Kidney epithelial cell (primary cell): ENCODE data around the gene LYPLA2. TPM values are rescaled to one million over a fixed set of nuclear protein-coding genes. Genes with fewer than 3 reads are reported as not detected.

Source experiments
- DNase-seq: peaks from one replicate; pipeline ENCODE4 v3.0.0-alpha.2; 2010; ENCODE audit warnings: low read depth
- H3K27me3 ChIP-seq: 2 replicates; pipeline ENCODE4 v1.6.0; 2011; ENCODE audit warnings: low read length; ENCODE audit not compliant: control insufficient read depth, insufficient read depth
- H3K36me3 ChIP-seq: 2 replicates; pipeline ENCODE4 v1.5.1; 2011; ENCODE audit warnings: low read length; ENCODE audit not compliant: control insufficient read depth, insufficient read depth
- H3K4me3 ChIP-seq: 2 replicates; pipeline ENCODE4 v1.5.1; 2011; ENCODE audit warnings: low read depth, mild to moderate bottlenecking, control low read depth, low read length
- total RNA-seq: library from RNA; depleted of rRNA; stranded (reverse); fragments of >200 nt; gene quantifications from 2 replicates; pipeline ENCODE4 v1.2.3, GENCODE V29; 2015
- TF ChIP-seq, protein P1 (sequence below): IDR thresholded peaks from 2 replicates; pipeline ENCODE4 v1.5.1; 2011; ENCODE audit warnings: mild to moderate bottlenecking, moderate library complexity, low read length, control low read depth, inconsistent platforms; ENCODE audit not compliant: insufficient read depth, poor library complexity, severe bottlenecking

LYPLA2 gene
- total RNA-seq, 1 donor from 2014 or later: 163 TPM

GRCh38 chr1:23798662-23799142 is 7.8 kb downstream of the LYPLA2 start:
- no peak for DNase-seq
- TF ChIP-seq, protein P1, sequence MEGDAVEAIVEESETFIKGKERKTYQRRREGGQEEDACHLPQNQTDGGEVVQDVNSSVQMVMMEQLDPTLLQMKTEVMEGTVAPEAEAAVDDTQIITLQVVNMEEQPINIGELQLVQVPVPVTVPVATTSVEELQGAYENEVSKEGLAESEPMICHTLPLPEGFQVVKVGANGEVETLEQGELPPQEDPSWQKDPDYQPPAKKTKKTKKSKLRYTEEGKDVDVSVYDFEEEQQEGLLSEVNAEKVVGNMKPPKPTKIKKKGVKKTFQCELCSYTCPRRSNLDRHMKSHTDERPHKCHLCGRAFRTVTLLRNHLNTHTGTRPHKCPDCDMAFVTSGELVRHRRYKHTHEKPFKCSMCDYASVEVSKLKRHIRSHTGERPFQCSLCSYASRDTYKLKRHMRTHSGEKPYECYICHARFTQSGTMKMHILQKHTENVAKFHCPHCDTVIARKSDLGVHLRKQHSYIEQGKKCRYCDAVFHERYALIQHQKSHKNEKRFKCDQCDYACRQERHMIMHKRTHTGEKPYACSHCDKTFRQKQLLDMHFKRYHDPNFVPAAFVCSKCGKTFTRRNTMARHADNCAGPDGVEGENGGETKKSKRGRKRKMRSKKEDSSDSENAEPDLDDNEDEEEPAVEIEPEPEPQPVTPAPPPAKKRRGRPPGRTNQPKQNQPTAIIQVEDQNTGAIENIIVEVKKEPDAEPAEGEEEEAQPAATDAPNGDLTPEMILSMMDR: no peak
- Histone ChIP-seq H3K27me3 (no peaks in the 10 kb centered on the region), H3K36me3 (peaks cover 4% of the 10 kb centered on the region), H3K4me3 (no peak overlapping the region)

DNA sequence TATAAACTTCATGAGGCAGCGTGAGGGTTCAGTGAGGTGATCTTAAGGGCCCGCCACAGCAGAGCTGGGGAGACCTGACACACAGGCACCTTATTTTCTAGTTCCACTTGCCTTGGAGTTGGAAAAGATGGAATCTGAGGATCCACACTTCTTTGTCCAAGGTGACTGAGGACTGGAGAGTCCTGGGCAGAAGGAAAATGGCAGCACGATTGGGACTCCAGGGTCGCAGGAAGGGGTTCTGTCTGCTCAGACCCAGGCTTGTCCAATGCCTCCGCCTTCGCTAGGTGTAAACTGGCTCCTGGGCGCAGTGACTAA is 8.3 kb downstream of the LYPLA2 start:
- Histone ChIP-seq H3K27me3 (no peaks in the 10 kb centered on the region), H3K4me3 (peak overlapping the region; percentile 97), H3K36me3 (peaks cover 3% of the 10 kb centered on the region)
- TF ChIP-seq, protein P1: no peak
- DNase-seq: no peak

DNA sequence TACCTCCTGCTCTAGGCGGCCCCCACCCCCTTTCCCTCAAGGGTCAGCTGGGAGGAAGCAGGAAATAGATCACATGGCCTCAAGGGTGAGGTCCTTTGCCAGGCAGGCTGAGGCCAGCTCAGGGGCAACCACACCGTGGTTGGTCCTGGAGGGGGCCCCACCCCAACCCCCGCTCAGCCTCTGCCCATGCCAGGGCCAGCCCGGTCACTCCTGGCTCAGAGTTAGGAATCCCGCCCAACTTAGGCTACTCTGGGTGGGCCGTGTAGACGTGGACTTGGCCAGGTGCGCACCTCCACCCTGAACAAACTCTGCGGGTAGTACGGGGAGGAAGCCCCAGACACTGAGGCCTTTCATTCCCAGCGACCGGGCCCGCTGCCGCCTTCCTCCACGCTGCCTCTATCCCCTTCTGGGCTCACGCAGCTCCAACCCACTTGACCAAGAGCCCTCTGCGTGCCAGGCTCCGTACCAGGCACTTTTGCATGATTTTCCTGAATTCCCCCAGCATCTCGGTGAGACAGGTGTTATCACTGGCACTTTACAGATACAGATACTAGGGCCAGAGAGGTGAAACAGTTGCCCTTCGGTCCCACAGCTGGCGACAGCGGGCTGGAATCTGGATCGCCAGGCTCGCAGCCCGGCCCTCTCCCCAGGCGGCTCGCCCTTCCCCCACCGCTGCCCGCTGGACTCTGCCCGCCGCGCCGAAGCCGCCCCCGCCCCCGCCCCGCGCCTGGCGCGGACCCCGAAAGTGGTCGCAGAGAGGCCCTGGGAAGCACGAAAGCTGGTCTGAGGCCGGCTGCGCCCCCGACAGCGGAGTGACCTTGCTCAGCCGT is 8.8 kb downstream of the LYPLA2 start:
- Histone ChIP-seq H3K4me3 (peak overlapping the region; percentile 97), H3K27me3 (no peaks in the 10 kb centered on the region), H3K36me3 (peaks cover 3% of the 10 kb centered on the region)
- peak; percentile 86 for DNase-seq
- TF ChIP-seq, protein P1: no peak

DNA sequence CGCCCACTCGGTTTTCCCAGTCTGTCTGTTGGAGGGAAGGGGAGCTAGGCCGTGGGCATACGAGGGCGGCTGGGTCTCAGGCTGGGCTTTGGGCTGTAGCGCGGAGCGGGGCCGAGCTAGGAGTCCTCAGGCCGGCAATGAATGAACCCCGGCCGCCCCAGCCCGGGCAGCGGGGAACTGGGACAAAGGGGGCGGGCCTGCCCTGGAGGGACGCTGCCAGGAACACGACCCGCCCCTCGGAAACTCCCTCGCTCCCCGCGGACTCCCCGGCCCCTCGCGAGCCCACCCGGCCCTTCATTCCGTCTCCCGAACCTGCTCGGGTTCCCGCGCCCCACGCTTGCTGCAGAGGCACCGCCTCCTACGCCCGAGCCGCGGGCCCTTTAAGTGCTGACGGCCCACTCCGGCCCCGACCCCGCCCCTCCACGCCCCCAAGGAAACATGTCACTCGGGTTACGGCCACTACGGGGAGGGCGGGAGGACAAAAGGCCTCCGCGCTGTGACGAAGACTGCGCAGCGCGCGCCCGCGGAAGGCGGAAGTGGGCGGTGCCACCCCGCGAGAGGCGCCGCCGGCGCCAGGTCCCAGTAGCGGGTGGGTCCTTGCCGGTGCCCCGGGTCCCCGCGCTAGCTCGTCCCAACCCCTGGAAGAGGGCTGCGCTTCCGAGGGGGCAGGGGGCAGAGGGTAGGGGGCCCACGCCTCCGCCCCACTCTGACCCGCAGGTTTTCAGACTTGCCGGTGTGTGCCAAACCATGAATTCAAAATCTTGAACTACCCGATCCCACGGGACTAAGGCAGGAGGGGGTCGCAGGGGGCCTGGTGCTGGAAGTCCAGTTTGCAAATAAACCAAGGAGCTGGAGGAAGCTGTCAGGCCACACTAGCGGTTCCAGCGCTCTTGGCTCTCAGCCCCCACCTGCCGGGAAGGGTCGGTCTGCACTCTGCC is 9.7 kb downstream of the LYPLA2 start, which contains the start of gene GALE:
Gene GALE (minus strand): TSS at position 355 of the 938 bp plus-strand sequence. CDS start 1,747 bp downstream, outside the sequence.
- peak; percentile 74 for DNase-seq
- H3K27me3 ChIP-seq: no peaks in the 10 kb centered on the region
- TF ChIP-seq, protein P1: peak; percentile 11
- peak within 1 kb of the TSS; percentile 97 for H3K4me3 ChIP-seq
- peaks cover 2% of the 10 kb centered on the region for H3K36me3 ChIP-seq

GRCh38 chr1:23801338-23801748 is 10.4 kb downstream of the LYPLA2 start:
- DNase-seq: no peak
- peak overlapping the region; percentile 97 for H3K4me3 ChIP-seq
- peaks cover 2% of the 10 kb centered on the region for H3K36me3 ChIP-seq
- TF ChIP-seq, protein P1: no peak
- H3K27me3 ChIP-seq: no peaks in the 10 kb centered on the region
